Sigmoid colon (tissue), 7 donors: Measurements from ENCODE around the gene CHKB. TPM values are rescaled to one million over a fixed set of nuclear protein-coding genes. Genes with fewer than 3 reads are reported as not detected.

Source experiments
- DNase-seq: peaks from one replicate; pipeline ENCODE4 v3.0.0-alpha.2; 2019
- H3K27ac ChIP-seq, 4 donors: fragments of 200-600 bp; sonication (generic); one replicate each; pipeline ENCODE4 v1.5.1; 2016 to 2019; ENCODE audit warnings: mild to moderate bottlenecking in 1 of 4
- H3K27me3 ChIP-seq, 3 donors: fragments of 200-600 bp; sonication (generic); one replicate each; pipeline ENCODE4 v1.5.1; 2019; ENCODE audit warnings: mild to moderate bottlenecking in 1 of 3
- H3K36me3 ChIP-seq, 4 donors: fragments of 200-600 bp; sonication (generic); one replicate each; pipeline ENCODE4 v1.5.1; 2016 to 2019
- H3K4me1 ChIP-seq, 4 donors: fragments of 200-600 bp; sonication (generic); one replicate each; pipeline ENCODE4 v1.5.1; 2017 to 2019
- H3K4me3 ChIP-seq, 4 donors: fragments of 200-600 bp; sonication (generic); one replicate each; pipeline ENCODE4 v1.5.1; 2017 to 2019; ENCODE audit warnings: mild to moderate bottlenecking in 2 of 4, moderate library complexity in 1 of 4
- H3K9me3 ChIP-seq, 4 donors: fragments of 200-600 bp in 3 of 4; sonication (generic) in 3 of 4; one replicate each; pipeline versions ENCODE4 v1.5.1 to v1.6.1; 2013 to 2019
- EP300 ChIP-seq, 4 donors: sonication (generic); formaldehyde crosslinking; IDR thresholded peaks; one replicate each; pipeline ENCODE4 v1.6.1; 2017; ENCODE audit warnings: antibody characterized with exemption in 4 of 4
- POLR2A ChIP-seq, 2 donors: fragments of 450-650 bp; IDR thresholded peaks; one replicate each; pipeline ENCODE4 v1.6.1; 2016; ENCODE audit warnings: antibody characterized with exemption in 2 of 2, mild to moderate bottlenecking in 2 of 2, moderate library complexity in 2 of 2
- POLR2AphosphoS5 ChIP-seq, 4 donors: sonication (generic); formaldehyde crosslinking; IDR thresholded peaks; one replicate each; pipeline ENCODE4 v1.6.1; 2017; ENCODE audit warnings: antibody characterized with exemption in 4 of 4
- WGBS, 2 donors: extraction: QIAGEN DNeasy Blood & Tissue Kit; methylation state at CpG; one replicate each; pipeline ENCODE4 v1.1.7; 2013; 5-methylcytosine and 5-hydroxymethylcytosine counted together
- intact Hi-C: fragments of 100-400 bp; cut with DNase I; formaldehyde crosslinking; loops from one replicate; pipeline ENCODE4 v1.15.1; 2023
- polyA plus RNA-seq, 3 donors: library from polyadenylated mRNA; stranded (reverse); fragments of 200-250 nt; gene quantifications; one replicate each; pipeline ENCODE4 v1.2.3, GENCODE V29; 2013
- total RNA-seq, 4 donors: library from RNA; depleted of rRNA; stranded (reverse); fragments of >200 nt; gene quantifications; one replicate each; pipeline ENCODE4 v1.1.0, GENCODE V29; 2016
- TF ChIP-seq, protein P1 (sequence below), 4 experiments: fragments of 450-650 bp in 3 of 4; fragments of 200-600 bp in 1 of 4; IDR thresholded peaks; one replicate each; pipeline ENCODE4 v1.5.1; 2016 to 2019; ENCODE audit warnings: antibody characterized with exemption in 4 of 4, mild to moderate bottlenecking in 3 of 4, moderate library complexity in 2 of 4
- donor health status: healthy with polysubstance abuse.
- donor health status: Bipolar disorder and iron deficiency.
- donor health status: healthy.

Gene CHKB
- total and polyA plus RNA-seq, 7 donors, result 22.0 to 90.0 (median 37.8) TPM

- 4 to 6% methylated on average over 37 of the region's 37 CpGs for WGBS, 2 donors
- intact Hi-C loops, result loop anchor here (2.0 to 5.0 kb wide), 2 partner anchors 21 to 44 kb away; partner anchors contain the start of genes ARSA and SYCE3
- no peak for TF ChIP-seq POLR2AphosphoS5 (IDR thresholded peaks at IDR 0.05)
- no peak for TF ChIP-seq POLR2A (IDR thresholded peaks at IDR 0.05)
- TF ChIP-seq EP300 (IDR thresholded peaks at IDR 0.05), result no peak
- TF ChIP-seq, protein P1, sequence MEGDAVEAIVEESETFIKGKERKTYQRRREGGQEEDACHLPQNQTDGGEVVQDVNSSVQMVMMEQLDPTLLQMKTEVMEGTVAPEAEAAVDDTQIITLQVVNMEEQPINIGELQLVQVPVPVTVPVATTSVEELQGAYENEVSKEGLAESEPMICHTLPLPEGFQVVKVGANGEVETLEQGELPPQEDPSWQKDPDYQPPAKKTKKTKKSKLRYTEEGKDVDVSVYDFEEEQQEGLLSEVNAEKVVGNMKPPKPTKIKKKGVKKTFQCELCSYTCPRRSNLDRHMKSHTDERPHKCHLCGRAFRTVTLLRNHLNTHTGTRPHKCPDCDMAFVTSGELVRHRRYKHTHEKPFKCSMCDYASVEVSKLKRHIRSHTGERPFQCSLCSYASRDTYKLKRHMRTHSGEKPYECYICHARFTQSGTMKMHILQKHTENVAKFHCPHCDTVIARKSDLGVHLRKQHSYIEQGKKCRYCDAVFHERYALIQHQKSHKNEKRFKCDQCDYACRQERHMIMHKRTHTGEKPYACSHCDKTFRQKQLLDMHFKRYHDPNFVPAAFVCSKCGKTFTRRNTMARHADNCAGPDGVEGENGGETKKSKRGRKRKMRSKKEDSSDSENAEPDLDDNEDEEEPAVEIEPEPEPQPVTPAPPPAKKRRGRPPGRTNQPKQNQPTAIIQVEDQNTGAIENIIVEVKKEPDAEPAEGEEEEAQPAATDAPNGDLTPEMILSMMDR (IDR thresholded peaks at IDR 0.05), result no peak
- peaks cover 4 to 5% (median 5%) of the 10 kb centered on the region in 3 donors for H3K27me3 ChIP-seq
- peak overlapping the region; percentile 85 to 92 (median 89) for H3K4me3 ChIP-seq
- H3K9me3 ChIP-seq, result no peaks in the 10 kb centered on the region
- peak overlapping the region; percentile 97 to 99 (median 98) for H3K27ac ChIP-seq
- peaks cover 0 to 29% (median 26%) of the 10 kb centered on the region in 4 donors for H3K4me1 ChIP-seq
- peaks cover 0 to 5% (median 0%) of the 10 kb centered on the region in 4 donors for H3K36me3 ChIP-seq
- DNase-seq, result no peak
These were observed 729 bp upstream of the CHKB start for GRCh38 chr22:50583294-50583861.

GRCh38 chr22:50581950-50582492 is 628 bp downstream of the CHKB start:
- peaks cover 11 to 19% (median 18%) of the 10 kb centered on the region in 3 donors for H3K27me3 ChIP-seq
- H3K27ac ChIP-seq, result peak overlapping the region; percentile 97 to 99 (median 98)
- peaks cover 0 to 37% (median 32%) of the 10 kb centered on the region in 4 donors for H3K4me1 ChIP-seq
- intact Hi-C loops, result loop anchor here (1.0 to 5.0 kb wide), 3 partner anchors 19 to 57 kb away; partner anchors contain the start of genes ARSA, SCO2 and SYCE3
- TF ChIP-seq, protein P1 (IDR thresholded peaks at IDR 0.05), result no peak
- TF ChIP-seq EP300 (IDR thresholded peaks at IDR 0.05) (no peak), POLR2AphosphoS5 (IDR thresholded peaks at IDR 0.05) (no peak), POLR2A (IDR thresholded peaks at IDR 0.05) (no peak)
- WGBS, 2 donors, result 4 to 7% methylated on average over 39 of the region's 39 CpGs
- peaks cover 0 to 5% (median 0%) of the 10 kb centered on the region in 4 donors for H3K36me3 ChIP-seq
- H3K4me3 ChIP-seq, result peak overlapping the region; percentile 85 to 92 (median 89)
- DNase-seq, result peak; percentile 77
- H3K9me3 ChIP-seq, result no peaks in the 10 kb centered on the region

- Histone ChIP-seq H3K27ac (peak overlapping the region; percentile 97 to 99 (median 98)), H3K27me3 (peaks cover 11 to 25% (median 18%) of the 10 kb centered on the region in 3 donors), H3K4me1 (peaks cover 0 to 37% (median 32%) of the 10 kb centered on the region in 4 donors), H3K36me3 (peaks cover 0 to 5% (median 0%) of the 10 kb centered on the region in 4 donors), H3K4me3 (peak overlapping the region; percentile 85 to 92 (median 89)), H3K9me3 (no peaks in the 10 kb centered on the region)
- 92 to 93% methylated on average over 22 of the region's 22 CpGs for WGBS, 2 donors
- intact Hi-C loops, result loop anchor here (5.0 kb wide), 1 partner anchor 46 kb away; the partner anchor contains the start of gene ARSA
- no peak for TF ChIP-seq EP300 (IDR thresholded peaks at IDR 0.05)
- TF ChIP-seq POLR2A (IDR thresholded peaks at IDR 0.05), result no peak
- no peak for DNase-seq
These were observed 1.4 kb downstream of the CHKB start for GRCh38 chr22:50581031-50581949.

DNA sequence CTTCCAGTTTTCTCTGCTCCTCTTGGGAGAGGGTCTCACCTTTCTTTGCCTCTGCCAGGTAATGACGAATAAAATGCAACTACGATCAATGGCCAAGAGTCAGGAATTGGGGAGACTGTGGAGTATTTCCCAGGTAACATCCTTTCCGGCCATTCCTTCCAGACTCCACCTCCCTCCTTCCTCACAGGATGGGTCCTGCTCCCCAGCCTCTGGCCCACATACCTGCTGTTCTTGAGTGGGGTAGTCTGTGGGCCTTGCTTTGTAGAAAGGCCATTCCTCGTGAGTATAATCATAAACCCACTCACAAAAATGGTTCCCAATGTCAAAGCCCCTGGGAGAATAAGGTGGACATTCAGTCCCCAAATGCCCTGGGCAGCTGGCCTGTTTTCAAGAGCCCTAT is 2.9 kb downstream of the CHKB start:
- Histone ChIP-seq H3K4me3 (no peak overlapping the region), H3K4me1 (peaks cover 0 to 37% (median 32%) of the 10 kb centered on the region in 4 donors), H3K36me3 (peaks cover 0 to 5% (median 0%) of the 10 kb centered on the region in 4 donors), H3K27ac (no peak overlapping the region), H3K9me3 (no peaks in the 10 kb centered on the region), H3K27me3 (peaks cover 11 to 25% (median 18%) of the 10 kb centered on the region in 3 donors)
- intact Hi-C loops, result loop anchor here (5.0 kb wide), 1 partner anchor 48 kb away; the partner anchor contains the start of gene ARSA
- no peak for DNase-seq
- TF ChIP-seq POLR2AphosphoS5 (IDR thresholded peaks at IDR 0.05) (no peak), POLR2A (IDR thresholded peaks at IDR 0.05) (no peak), EP300 (IDR thresholded peaks at IDR 0.05) (no peak)
- TF ChIP-seq, protein P1 (IDR thresholded peaks at IDR 0.05), result no peak
- 97% methylated on average over 4 of the region's 4 CpGs for WGBS, 2 donors
